ENCODE measurements around the gene ZNF175.

ZNF175 gene

DNA sequence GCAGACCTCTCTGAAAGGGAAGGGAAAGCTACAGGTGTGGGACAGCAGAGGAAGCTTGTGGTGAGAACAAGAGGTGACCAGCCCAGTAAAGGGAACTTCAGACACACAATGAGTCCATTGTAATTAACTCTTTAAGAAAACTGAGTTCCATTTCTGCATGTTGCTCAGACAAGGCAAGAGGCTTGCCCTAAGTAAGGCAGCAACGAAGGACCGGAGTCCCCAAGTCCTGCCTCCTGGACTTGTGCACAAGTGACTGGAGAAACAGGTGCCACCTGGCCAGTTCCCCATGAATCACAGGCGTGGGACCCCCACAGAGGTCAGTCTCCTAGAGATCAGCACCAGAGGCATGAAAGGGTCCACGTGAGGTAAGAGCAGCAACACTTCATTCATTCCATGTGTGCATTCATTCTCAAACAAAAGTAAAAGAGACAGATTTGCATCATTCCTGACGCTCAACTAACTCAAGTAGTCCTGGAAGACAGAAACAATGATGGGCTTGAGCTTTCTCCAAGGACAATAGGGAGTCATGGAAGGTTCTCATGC is 24.9 kb upstream of the ZNF175 start:
- no peak overlapping the region for H3K27ac ChIP-seq
- TF ChIP-seq, protein P1, sequence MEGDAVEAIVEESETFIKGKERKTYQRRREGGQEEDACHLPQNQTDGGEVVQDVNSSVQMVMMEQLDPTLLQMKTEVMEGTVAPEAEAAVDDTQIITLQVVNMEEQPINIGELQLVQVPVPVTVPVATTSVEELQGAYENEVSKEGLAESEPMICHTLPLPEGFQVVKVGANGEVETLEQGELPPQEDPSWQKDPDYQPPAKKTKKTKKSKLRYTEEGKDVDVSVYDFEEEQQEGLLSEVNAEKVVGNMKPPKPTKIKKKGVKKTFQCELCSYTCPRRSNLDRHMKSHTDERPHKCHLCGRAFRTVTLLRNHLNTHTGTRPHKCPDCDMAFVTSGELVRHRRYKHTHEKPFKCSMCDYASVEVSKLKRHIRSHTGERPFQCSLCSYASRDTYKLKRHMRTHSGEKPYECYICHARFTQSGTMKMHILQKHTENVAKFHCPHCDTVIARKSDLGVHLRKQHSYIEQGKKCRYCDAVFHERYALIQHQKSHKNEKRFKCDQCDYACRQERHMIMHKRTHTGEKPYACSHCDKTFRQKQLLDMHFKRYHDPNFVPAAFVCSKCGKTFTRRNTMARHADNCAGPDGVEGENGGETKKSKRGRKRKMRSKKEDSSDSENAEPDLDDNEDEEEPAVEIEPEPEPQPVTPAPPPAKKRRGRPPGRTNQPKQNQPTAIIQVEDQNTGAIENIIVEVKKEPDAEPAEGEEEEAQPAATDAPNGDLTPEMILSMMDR (IDR thresholded peaks at IDR 0.05) = no peak
- no peak for TF ChIP-seq ZFX (IDR thresholded peaks at IDR 0.05; ENCODE audit: borderline replicate concordance)

DNA sequence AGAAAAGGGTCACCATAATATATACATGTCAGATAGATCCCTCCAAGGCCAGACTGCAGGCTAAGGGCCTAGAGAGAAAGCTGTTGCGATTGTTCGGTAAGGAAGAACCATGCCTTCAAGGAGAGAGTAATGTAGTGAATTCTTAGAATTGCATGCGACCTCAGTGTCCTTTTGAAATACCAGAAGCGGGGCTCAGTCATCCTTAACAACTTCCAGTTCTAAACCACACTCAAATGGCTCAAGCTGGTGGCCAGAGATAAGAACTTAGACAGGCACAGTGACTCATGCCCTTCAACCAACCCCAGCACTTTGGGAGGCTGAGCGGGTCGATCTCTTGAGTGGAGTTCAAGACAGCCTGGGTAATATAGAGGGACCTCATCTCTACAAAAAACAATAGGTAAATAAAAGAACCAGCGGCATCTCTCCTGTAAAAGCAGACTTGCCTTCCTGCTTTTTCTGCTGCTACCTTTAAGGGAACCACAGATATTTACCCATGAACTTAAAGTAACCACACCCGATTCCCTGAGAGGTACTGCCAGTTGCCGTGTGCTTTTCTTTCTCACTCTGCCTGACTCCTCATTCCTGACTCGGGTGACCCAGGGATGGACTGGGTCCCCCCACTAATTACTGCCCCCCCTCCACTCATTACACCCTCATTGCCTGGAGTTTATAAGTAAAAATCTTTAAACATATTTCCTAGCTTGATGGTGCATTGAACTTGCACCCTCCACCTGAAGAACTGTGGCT is 24.3 kb upstream of the ZNF175 start:
- TF ChIP-seq, protein P1 (IDR thresholded peaks at IDR 0.05) = no peak
- no peak for TF ChIP-seq ZFX (IDR thresholded peaks at IDR 0.05; ENCODE audit: borderline replicate concordance)
- H3K27ac ChIP-seq = no peak overlapping the region

DNA sequence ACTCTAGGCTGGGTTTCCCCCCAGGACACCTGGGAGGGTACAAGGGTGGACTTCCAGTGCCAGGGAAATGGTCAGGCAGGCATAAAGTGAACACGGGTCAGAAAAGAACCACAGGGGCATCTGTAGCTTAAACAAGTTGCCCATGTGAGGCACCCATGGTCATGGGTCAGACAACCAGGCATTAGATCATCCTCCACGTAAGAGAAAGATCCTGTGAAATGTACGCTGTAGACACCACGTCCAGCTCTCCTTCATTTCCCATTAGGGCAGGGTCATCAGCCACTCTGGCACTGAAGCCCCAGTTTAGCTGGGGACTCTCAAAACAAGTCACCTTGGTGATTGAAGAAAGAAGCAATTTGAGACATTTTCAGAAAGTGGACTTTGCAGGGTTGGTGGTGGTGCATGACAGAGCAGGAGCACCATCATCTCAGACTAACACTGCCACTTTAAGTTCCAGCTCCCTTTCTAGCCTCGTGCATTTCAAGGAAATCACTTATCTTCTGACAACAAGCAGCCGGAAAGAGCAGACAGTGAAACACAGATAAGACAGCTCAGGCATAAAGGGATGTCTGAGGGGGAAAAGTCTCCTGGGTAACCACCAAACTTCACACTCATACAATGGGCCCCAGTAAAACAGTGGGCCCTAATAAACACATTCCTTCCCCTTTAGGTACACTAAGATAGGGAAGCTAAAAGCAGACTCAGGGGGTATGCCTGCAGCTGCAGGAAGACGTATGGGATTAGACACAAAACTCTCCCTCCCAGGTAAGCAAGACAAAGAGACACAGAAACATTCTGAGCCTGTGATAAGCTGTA is 23.5 kb upstream of the ZNF175 start:
- H3K27ac ChIP-seq = no peak overlapping the region
- TF ChIP-seq, protein P1 (IDR thresholded peaks at IDR 0.05) = no peak
- no peak for TF ChIP-seq ZFX (IDR thresholded peaks at IDR 0.05; ENCODE audit: borderline replicate concordance)

DNA sequence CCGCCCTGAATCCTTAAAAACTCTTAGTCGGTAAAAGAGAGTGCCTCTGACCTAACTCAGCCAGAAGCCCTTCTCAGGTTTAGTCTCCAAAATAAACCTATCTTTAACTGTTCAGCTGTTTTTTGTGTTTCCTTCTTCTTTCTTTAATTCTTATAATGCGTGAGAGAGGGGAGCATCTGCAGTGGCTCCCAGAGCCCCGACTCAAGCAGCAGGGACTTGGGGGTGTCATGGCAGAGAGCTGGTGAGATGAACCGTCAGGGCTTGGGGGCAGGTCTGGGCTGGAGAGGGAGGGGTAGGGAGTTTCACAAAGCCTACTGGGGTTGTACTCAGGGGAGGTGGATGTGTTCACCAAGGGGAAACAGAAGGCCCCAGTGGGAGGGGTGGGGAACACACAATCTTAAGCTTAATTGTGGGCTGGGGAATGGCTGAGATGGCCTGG is 22.9 kb upstream of the ZNF175 start:
- no peak overlapping the region for H3K27ac ChIP-seq
- TF ChIP-seq ZFX (IDR thresholded peaks at IDR 0.05; ENCODE audit: borderline replicate concordance) = no peak
- TF ChIP-seq, protein P1 (IDR thresholded peaks at IDR 0.05) = no peak

DNA sequence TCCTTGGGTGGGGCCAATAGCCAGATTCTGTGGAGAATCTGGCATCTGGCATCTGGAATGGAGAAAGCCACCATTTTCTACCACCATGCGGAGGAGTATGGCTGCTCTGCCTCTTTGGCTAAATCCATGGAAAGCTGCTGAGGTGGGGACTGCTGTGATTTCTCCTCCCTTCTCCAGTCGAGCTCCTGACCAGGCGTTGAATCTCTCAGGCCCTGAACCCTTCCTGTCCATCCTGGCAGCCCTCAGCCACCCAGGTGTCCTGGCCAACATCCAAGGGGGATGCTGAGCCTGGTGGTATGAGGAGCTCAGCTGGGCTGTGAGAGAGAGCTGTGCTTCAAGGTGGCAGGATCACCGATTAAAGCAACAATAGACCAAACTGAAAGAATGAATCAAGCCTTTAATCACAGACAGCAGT is 22.2 kb upstream of the ZNF175 start:
- H3K27ac ChIP-seq = no peak overlapping the region
- TF ChIP-seq ZFX (IDR thresholded peaks at IDR 0.05; ENCODE audit: borderline replicate concordance) = no peak
- TF ChIP-seq, protein P1 (IDR thresholded peaks at IDR 0.05) = no peak

DNA sequence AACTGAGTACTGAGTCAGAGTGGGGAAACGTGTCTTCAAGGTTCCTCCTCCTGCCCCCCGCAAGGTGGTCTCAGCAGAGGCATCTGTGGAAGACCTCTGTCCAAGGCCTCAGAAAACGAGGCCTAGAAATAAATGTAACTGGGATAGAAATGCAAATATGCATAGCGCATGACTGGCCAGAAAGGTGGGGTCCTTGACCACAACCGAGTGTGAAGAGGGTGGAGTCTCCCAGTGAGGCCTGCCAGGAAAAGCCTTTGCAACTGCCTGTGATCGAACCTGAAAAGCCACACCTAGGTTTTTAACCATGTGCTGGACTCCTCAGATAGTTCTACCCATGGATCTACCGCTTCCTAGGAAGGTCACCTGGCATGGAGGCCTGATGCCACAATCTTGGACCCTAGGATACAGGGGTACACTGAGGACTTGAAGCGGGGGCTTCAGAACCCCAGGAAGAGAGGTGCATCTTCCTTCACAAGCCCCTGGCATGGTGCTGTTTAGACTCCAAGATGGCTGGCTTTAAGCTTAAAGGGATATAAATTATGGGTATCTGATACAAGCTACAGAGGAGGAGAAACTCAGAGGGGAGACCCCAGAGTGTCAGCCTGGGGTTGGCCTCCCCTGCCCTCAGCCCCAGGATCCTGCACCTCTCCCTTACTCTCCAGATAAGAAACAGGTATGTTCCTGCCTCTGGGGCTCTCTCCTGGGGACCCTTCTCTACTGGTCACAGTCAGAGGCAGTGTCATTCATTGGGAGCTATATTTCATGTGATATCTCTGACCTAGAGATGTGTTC is 21.4 kb upstream of the ZNF175 start:
- TF ChIP-seq, protein P1 (IDR thresholded peaks at IDR 0.05) = no peak
- no peak for TF ChIP-seq ZFX (IDR thresholded peaks at IDR 0.05; ENCODE audit: borderline replicate concordance)

More for the DNA sequence above, 21.4 kb upstream of the ZNF175 start:
- H3K27ac ChIP-seq = no peak overlapping the region
